ENCODE results near the gene SYT4. TPM values are rescaled to one million over a fixed set of nuclear protein-coding genes. Genes with fewer than 3 reads are reported as not detected.

SYT4 gene
- total RNA-seq, 1 experiment from 2014 or later = 3.4 TPM

DNA sequence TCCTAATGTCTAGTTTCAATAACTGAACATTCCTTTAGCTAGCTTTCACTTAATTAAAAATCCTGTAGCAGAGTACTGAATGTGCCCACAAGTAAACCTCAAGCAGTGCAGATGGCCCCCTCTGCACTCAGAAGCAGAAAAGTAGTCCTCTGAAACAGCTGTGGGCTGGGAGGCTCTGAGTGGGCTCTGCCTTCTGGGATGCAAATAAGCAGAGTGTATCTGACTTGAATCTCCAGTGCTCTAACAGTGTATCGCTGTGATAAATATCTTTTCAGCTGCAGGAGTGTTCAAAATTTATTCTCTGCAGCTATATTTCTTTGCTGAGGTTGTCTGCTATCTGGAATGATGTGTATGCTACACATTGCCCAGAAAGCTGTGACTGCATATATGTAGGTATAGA is 44.8 kb upstream of the SYT4 start:
- no peak overlapping the region for H2BK12ac ChIP-seq (ENCODE audit: insufficient read length, low read depth, low read length)
- H3K27ac ChIP-seq (ENCODE audit: insufficient read length, low read depth, low read length) = no peak overlapping the region
- TF ChIP-seq, protein P1, sequence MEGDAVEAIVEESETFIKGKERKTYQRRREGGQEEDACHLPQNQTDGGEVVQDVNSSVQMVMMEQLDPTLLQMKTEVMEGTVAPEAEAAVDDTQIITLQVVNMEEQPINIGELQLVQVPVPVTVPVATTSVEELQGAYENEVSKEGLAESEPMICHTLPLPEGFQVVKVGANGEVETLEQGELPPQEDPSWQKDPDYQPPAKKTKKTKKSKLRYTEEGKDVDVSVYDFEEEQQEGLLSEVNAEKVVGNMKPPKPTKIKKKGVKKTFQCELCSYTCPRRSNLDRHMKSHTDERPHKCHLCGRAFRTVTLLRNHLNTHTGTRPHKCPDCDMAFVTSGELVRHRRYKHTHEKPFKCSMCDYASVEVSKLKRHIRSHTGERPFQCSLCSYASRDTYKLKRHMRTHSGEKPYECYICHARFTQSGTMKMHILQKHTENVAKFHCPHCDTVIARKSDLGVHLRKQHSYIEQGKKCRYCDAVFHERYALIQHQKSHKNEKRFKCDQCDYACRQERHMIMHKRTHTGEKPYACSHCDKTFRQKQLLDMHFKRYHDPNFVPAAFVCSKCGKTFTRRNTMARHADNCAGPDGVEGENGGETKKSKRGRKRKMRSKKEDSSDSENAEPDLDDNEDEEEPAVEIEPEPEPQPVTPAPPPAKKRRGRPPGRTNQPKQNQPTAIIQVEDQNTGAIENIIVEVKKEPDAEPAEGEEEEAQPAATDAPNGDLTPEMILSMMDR (conservative IDR thresholded peaks at IDR 0.05) = no peak
- no peak for DNase-seq
- no peaks in the 10 kb centered on the region for H3K9me3 Mint-ChIP-seq
- H3K9ac ChIP-seq (ENCODE audit: extremely low read depth, insufficient read length, low read length) = no peak overlapping the region
- H3K27me3 ChIP-seq (ENCODE audit: insufficient read depth, low read length) = no peaks in the 10 kb centered on the region
- no peak overlapping the region for H3K23ac ChIP-seq (ENCODE audit: insufficient read length, low read depth, low read length)
- H3K18ac ChIP-seq (ENCODE audit: insufficient read length, low read depth, low read length) = no peak overlapping the region
- no peak overlapping the region for H3K14ac ChIP-seq (ENCODE audit: insufficient read depth, low read length)
- H2BK120ac ChIP-seq (ENCODE audit: low read depth, low read length, poor library complexity, severe bottlenecking) = no peak overlapping the region
- no peak overlapping the region for H2AK5ac ChIP-seq (ENCODE audit: insufficient read length, low read length)
- H2BK15ac ChIP-seq (ENCODE audit: low read depth, low read length) = no peak overlapping the region
- no peaks in the 10 kb centered on the region for H3K79me1 ChIP-seq (ENCODE audit: insufficient read depth, low read depth, low read length, poor library complexity, severe bottlenecking)
- no CpG with 5 or more reads among the region's 1 CpG for WGBS (ENCODE audit: extremely low coverage, insufficient read length, low lambda C conversion rate)
- H3K79me2 ChIP-seq (ENCODE audit: insufficient read depth, low read length) = no peaks in the 10 kb centered on the region
- no peak overlapping the region for H4K8ac ChIP-seq (replicated peaks; ENCODE audit: insufficient read length, low read depth, low read length)
- no peak overlapping the region for H3K56ac ChIP-seq (ENCODE audit: insufficient read length, low read depth, low read length)
- no peak overlapping the region for H3K4ac ChIP-seq (ENCODE audit: low read depth, low read length)
- no peaks in the 10 kb centered on the region for H3K23me2 ChIP-seq (ENCODE audit: insufficient read length, low read depth, low read length, poor library complexity, severe bottlenecking)
- H3T11ph ChIP-seq (ENCODE audit: low read length) = no peak overlapping the region
- H2BK20ac ChIP-seq (ENCODE audit: low read depth, low read length, poor library complexity, severe bottlenecking) = no peak overlapping the region
- no peaks in the 10 kb centered on the region for H3K27me3 Mint-ChIP-seq (ENCODE audit: low read depth)
- H3K36me3 Mint-ChIP-seq (ENCODE audit: insufficient read depth in 1 of 3, low read depth in 3 of 3) = no peaks in the 10 kb centered on the region
- H3K4me1 Mint-ChIP-seq = no peaks in the 10 kb centered on the region
- no peak overlapping the region for H2BK5ac ChIP-seq (ENCODE audit: insufficient read length, low read length)
- no peak overlapping the region for H3K4me3 Mint-ChIP-seq
- H2AFZ ChIP-seq (ENCODE audit: low read length) = no peak overlapping the region
- no peak overlapping the region for H3K4me2 ChIP-seq (ENCODE audit: insufficient read depth, insufficient read length, low read length)
- no peak overlapping the region for H4K91ac ChIP-seq (ENCODE audit: insufficient read length, low read depth, low read length)
- H3K9me3 ChIP-seq (ENCODE audit: control insufficient read depth, low read depth, low read length) = no peaks in the 10 kb centered on the region
- no peak overlapping the region for H3K27ac Mint-ChIP-seq
- H4K5ac ChIP-seq (ENCODE audit: insufficient read length, low read depth, low read length) = no peak overlapping the region
- no peaks in the 10 kb centered on the region for H4K20me1 ChIP-seq (ENCODE audit: control insufficient read depth, insufficient read depth, insufficient read length)
- no peaks in the 10 kb centered on the region for H3K4me1 ChIP-seq (ENCODE audit: insufficient read depth, low read length)
